Endothelial cell of umbilical vein (primary cell): ENCODE data around the gene DOCK1. TPM values are rescaled to one million over a fixed set of nuclear protein-coding genes. Genes with fewer than 3 reads are reported as not detected.

Experiments used
- BruUV-seq: library from RNA; stranded (reverse); fragments of 400-500 nt; replicated peaks from 2 replicates; lab custom pipeline; 2021; lab: Mats Ljungman, UMichigan
- CTCF ChIA-PET: fragments of 300-600, 350-600 bp; sonication (Branson Sonifier 250); formaldehyde crosslinking; loops from one replicate; lab custom pipeline; 2021; ENCODE audit warnings: antibody characterized with exemption, inconsistent platforms; lab: Charles Lee
- POLR2A ChIA-PET: fragments of 300-600, 350-600 bp; sonication (Branson Sonifier 250); formaldehyde crosslinking; loops from one replicate; lab custom pipeline; 2021; ENCODE audit warnings: antibody characterized with exemption, inconsistent platforms; lab: Charles Lee
- DNase-seq: peaks from one replicate; pipeline ENCODE4 v3.0.0-alpha.2; 2011; ENCODE audit warnings: low read depth, low spot score
- FAIRE-seq: peaks from 2 replicates; lab custom pipeline; 2011; peaks lifted over from hg19 to GRCh38; lab: Jason Lieb, UNC
- H2AFZ ChIP-seq: 2 replicates; pipeline ENCODE4 v1.6.0; 2012; ENCODE audit warnings: low read depth, low read length, control low read depth, inconsistent platforms
- H3K27ac ChIP-seq: 2 replicates; pipeline ENCODE4 v1.5.1; 2011; ENCODE audit warnings: low read depth, mild to moderate bottlenecking, control low read depth, low read length, moderate library complexity; ENCODE audit not compliant: insufficient read depth
- H3K27me3 ChIP-seq, 2 experiments: 2 replicates each; pipeline versions ENCODE4 v1.6.0 to v1.6.1; 2011; ENCODE audit warnings: low read length in 2 of 2, mixed read lengths in 1 of 2; ENCODE audit not compliant: control insufficient read depth in 2 of 2, insufficient read depth in 2 of 2
- H3K36me3 ChIP-seq, 2 experiments: 2 replicates in 1 of 2; 3 replicates in 1 of 2; pipeline ENCODE4 v1.5.1; 2011; ENCODE audit warnings: low read length in 2 of 2, mild to moderate bottlenecking in 1 of 2, moderate library complexity in 1 of 2; ENCODE audit not compliant: control insufficient read depth in 2 of 2, insufficient read depth in 2 of 2; ENCODE audit errors: extremely low read depth in 1 of 2
- H3K4me1 ChIP-seq: 3 replicates; pipeline ENCODE4 v1.5.1; 2011; ENCODE audit warnings: mild to moderate bottlenecking, low read length; ENCODE audit not compliant: control insufficient read depth, insufficient read depth; ENCODE audit errors: extremely low read depth
- H3K4me2 ChIP-seq: 2 replicates; pipeline ENCODE4 v1.6.1; 2011; ENCODE audit warnings: low read length, control low read depth, mixed read lengths; ENCODE audit not compliant: insufficient read depth
- H3K4me3 ChIP-seq, 3 experiments: fragments of 200-600 bp in 1 of 3; sonication (generic), shearing (Covaris generic) in 1 of 3; replicated peaks in 1 of 3; 2 replicates each; pipeline ENCODE4 v1.5.1; 2011 to 2016; ENCODE audit warnings: control low read depth in 3 of 3, low read length in 3 of 3, mild to moderate bottlenecking in 2 of 3, inconsistent platforms in 1 of 3, low read depth in 1 of 3, moderate library complexity in 1 of 3; ENCODE audit not compliant: insufficient read depth in 1 of 3
- H3K79me2 ChIP-seq: 2 replicates; pipeline ENCODE4 v1.6.0; 2012; ENCODE audit warnings: low read length, inconsistent platforms; ENCODE audit not compliant: control insufficient read depth, insufficient read depth
- H3K9ac ChIP-seq: replicated peaks from 2 replicates; pipeline ENCODE3; 2011; ENCODE audit warnings: low read length, control low read depth; ENCODE audit not compliant: insufficient read depth; ENCODE audit errors: extremely low read depth
- H3K9me1 ChIP-seq: replicated peaks from 3 replicates; pipeline ENCODE4 v1.6.0; 2011; ENCODE audit warnings: mild to moderate bottlenecking, low read length; ENCODE audit not compliant: control insufficient read depth, insufficient read depth; ENCODE audit errors: extremely low read depth
- H3K9me3 ChIP-seq: replicated peaks from 2 replicates; pipeline ENCODE4 v1.5.1; 2012; ENCODE audit warnings: low read length, inconsistent platforms; ENCODE audit not compliant: control insufficient read depth, insufficient read depth
- H4K20me1 ChIP-seq: replicated peaks from 2 replicates; pipeline ENCODE3; 2011; ENCODE audit warnings: mild to moderate bottlenecking, low read length; ENCODE audit not compliant: control insufficient read depth, insufficient read depth; ENCODE audit errors: extremely low read depth
- EZH2 ChIP-seq: IDR thresholded peaks from 2 replicates; pipeline ENCODE4 v1.6.1; 2012; ENCODE audit warnings: borderline replicate concordance, low read depth, mild to moderate bottlenecking, moderate library complexity, low read length, inconsistent platforms; ENCODE audit not compliant: severe bottlenecking
- FOS ChIP-seq: IDR thresholded peaks from 2 replicates; pipeline ENCODE4 v1.6.1; 2011; ENCODE audit warnings: mild to moderate bottlenecking, low read length, moderate library complexity, borderline replicate concordance; ENCODE audit not compliant: insufficient read depth
- GATA2 ChIP-seq: IDR thresholded peaks from 2 replicates; pipeline ENCODE4 v1.7.0; 2011; ENCODE audit warnings: low read depth, mild to moderate bottlenecking, moderate library complexity, mixed read lengths, low read length; ENCODE audit not compliant: insufficient read length, insufficient read depth
- POLR2AphosphoS5 ChIP-seq: IDR thresholded peaks from 2 replicates; pipeline ENCODE4 v1.6.1; 2012; ENCODE audit warnings: low read depth, mild to moderate bottlenecking, control low read depth, low read length, moderate library complexity; ENCODE audit not compliant: insufficient read depth
- dilution Hi-C: fragments of 300-500 bp; cut with MboI; formaldehyde crosslinking; loops from one replicate; pipeline ENCODE4 v1.15.0; 2019; ENCODE audit warnings: low sequenced_read_pairs; ENCODE audit not compliant: extremely low pct_ligation_motif_present
- intact Hi-C: fragments of 100-400 bp; cut with micrococcal nuclease; formaldehyde crosslinking; loops from one replicate; pipeline ENCODE4 v1.10.0; 2022
- polyA plus RNA-seq, 4 experiments: library from polyadenylated mRNA; depleted of rRNA in 3 of 4; stranded (reverse) in 3 of 4; unstranded in 1 of 4; fragments of >200 nt; gene quantifications; 2 replicates each; pipeline versions ENCODE4 v1.2.1 to v1.2.3, GENCODE V29; 2011 to 2012; ENCODE audit warnings: missing spikeins in 1 of 4
- total RNA-seq: library from RNA; stranded (reverse); gene quantifications from 2 replicates; pipeline ENCODE4 v1.2.3, GENCODE V29; 2021
- TF ChIP-seq, protein P1 (sequence below), 2 donors: IDR thresholded peaks; 1 replicate in 1 of 2; 2 replicates in 1 of 2; pipeline ENCODE4 v1.5.1; 2011; ENCODE audit warnings: low read length in 2 of 2, mild to moderate bottlenecking in 2 of 2, moderate library complexity in 2 of 2, control low read depth in 1 of 2, inconsistent platforms in 1 of 2, low read depth in 1 of 2; ENCODE audit not compliant: insufficient read depth in 1 of 2; ENCODE audit errors: extremely low read depth in 1 of 2
- TF ChIP-seq, protein P2 (sequence below): IDR thresholded peaks from 2 replicates; pipeline ENCODE4 v1.6.1; 2011; ENCODE audit not compliant: insufficient read depth, insufficient read length

DOCK1 gene
- total and polyA plus RNA-seq, 2 donors (not counting 3 experiments of a cell fraction or from before 2014, with no cell fraction given) = 22.5 to 83.1 TPM

DNA sequence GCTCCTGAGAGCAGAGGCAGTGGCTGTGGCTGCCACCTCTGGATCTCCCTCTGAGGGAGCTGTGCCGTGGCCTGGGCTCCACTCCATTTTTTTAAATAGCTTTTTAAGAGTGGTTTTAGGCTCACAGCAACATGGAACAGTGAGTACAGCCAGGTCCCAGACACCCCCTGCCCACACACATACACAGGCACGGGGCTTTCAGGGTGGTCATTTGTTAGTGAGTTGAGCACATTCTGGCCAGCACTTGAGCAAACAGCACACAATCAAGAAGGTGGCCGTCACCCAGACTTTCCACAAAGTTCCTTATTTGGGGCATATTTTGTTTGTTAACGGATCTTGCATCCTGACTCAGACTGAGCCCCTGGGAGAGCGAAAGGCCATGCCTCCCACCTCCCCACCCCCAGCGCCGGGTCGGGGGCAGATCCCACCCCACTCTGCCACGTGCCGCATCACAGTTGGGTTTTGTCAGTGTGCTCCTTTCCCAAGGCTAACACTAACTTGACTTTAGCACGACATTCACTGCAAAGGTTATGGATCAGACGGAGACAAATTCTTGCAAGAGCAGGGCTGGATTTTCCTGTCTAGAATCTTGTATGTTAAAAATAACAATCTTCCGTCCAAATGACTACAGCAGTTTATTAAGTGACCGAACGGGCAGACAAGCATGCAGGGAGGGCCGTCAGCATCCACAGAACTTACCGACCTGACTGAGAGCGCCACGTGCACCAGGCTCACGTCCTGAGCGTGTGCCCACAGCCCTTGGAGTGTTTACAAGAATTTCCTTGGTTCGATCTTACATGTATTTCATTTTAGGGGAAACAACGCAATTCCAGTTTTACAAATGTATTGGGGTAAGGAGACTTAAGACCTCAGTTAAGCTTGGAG, 487.4 kb downstream of the DOCK1 start:
- BruUV-seq = no TSS peak
- CTCF ChIA-PET = no interaction called here

More for the DNA sequence above, 487.4 kb downstream of the DOCK1 start:
- DNase-seq (no peak), FAIRE-seq (no peak)
- no peaks in the 10 kb centered on the region for H3K9me1 ChIP-seq
- no peak overlapping the region for H3K27ac ChIP-seq
- dilution Hi-C loops = no loop called here
- H3K36me3 ChIP-seq = peaks cover 0 to 2% of the 10 kb centered on the region in 2 experiments
- H3K4me3 ChIP-seq = no peak overlapping the region
- no peaks in the 10 kb centered on the region for H4K20me1 ChIP-seq
- intact Hi-C loops = no loop called here
- H3K4me2 ChIP-seq = no peak overlapping the region
- no peaks in the 10 kb centered on the region for H3K4me1 ChIP-seq
- no peaks in the 10 kb centered on the region for H3K79me2 ChIP-seq
- H3K9me3 ChIP-seq = no peaks in the 10 kb centered on the region
- H3K9ac ChIP-seq = no peak overlapping the region
- TF ChIP-seq EZH2 (no peak), GATA2 (no peak), FOS (no peak), POLR2AphosphoS5 (no peak)
- TF ChIP-seq, protein P1, sequence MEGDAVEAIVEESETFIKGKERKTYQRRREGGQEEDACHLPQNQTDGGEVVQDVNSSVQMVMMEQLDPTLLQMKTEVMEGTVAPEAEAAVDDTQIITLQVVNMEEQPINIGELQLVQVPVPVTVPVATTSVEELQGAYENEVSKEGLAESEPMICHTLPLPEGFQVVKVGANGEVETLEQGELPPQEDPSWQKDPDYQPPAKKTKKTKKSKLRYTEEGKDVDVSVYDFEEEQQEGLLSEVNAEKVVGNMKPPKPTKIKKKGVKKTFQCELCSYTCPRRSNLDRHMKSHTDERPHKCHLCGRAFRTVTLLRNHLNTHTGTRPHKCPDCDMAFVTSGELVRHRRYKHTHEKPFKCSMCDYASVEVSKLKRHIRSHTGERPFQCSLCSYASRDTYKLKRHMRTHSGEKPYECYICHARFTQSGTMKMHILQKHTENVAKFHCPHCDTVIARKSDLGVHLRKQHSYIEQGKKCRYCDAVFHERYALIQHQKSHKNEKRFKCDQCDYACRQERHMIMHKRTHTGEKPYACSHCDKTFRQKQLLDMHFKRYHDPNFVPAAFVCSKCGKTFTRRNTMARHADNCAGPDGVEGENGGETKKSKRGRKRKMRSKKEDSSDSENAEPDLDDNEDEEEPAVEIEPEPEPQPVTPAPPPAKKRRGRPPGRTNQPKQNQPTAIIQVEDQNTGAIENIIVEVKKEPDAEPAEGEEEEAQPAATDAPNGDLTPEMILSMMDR (IDR thresholded peaks at IDR 0.05; ENCODE audit: extremely low read depth in 1 of 2, insufficient read depth in 1 of 2, low read depth in 1 of 2, low read length in 2 of 2) = no peak
- TF ChIP-seq, protein P2, sequence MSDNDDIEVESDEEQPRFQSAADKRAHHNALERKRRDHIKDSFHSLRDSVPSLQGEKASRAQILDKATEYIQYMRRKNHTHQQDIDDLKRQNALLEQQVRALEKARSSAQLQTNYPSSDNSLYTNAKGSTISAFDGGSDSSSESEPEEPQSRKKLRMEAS = no peak
- H2AFZ ChIP-seq = no peak overlapping the region
- no peaks in the 10 kb centered on the region for H3K27me3 ChIP-seq
- POLR2A ChIA-PET = no interaction called here
